Measurements from ENCODE around the gene MN1.

The MN1 gene

DNA sequence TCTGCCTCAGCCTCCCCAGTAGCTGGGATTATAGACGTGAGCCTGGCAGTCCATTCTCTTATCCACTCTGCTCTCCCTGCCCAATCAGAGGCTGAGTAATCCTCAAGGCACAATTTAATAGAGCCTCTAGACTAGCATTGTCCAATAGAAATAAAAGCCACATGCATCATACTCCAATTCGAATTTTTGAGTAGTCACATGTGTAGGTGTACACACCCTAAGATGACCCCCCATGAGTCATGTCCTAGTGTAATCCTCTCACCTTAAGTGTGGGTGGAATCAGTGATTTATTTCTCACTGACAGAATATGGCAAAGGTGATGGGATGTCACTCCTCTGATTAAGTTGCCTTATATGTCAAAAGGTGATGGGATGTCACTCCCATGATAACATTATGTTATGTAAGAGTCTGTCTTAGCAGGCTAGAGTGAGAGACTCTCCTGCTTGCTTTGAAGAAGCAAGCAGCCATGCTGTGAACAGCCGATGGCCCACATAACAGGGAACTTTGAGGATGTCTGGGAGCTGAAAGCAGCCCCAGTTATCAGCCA lies 61.3 kb downstream of the MN1 start:
- H3K4me3 Mint-ChIP-seq, result no peak overlapping the region
- H3K27me3 Mint-ChIP-seq (ENCODE audit: low read depth), result no peaks in the 10 kb centered on the region
- H3K27ac Mint-ChIP-seq, result no peak overlapping the region
- no peaks in the 10 kb centered on the region for H3K4me1 Mint-ChIP-seq (ENCODE audit: low read depth)
- H3K9me3 Mint-ChIP-seq, result no peaks in the 10 kb centered on the region
- H3K36me3 Mint-ChIP-seq (ENCODE audit: low read depth), result no peaks in the 10 kb centered on the region

DNA sequence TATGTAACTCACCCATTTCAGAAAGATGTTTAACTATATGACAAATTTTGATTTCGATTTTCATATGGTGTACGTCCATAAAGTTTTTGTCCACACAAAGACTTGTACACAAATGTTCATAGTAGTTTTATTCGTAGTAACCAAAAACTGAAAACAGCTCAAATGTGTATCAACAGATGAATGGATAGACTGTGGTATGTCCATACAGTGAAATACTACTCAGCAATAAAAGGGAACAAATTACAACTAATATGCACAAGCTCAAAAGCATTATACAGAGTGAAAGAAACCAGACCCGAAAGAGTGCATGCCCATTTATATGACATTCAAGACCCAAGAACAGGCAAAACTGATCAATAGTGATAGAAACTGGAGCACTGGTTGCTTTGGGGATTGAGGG lies 64.0 kb downstream of the MN1 start:
- Mint-ChIP-seq H3K27ac (no peak overlapping the region), H3K4me3 (no peak overlapping the region), H3K36me3 (ENCODE audit: low read depth) (no peaks in the 10 kb centered on the region), H3K4me1 (ENCODE audit: low read depth) (no peaks in the 10 kb centered on the region), H3K27me3 (ENCODE audit: low read depth) (no peaks in the 10 kb centered on the region), H3K9me3 (no peaks in the 10 kb centered on the region)

DNA sequence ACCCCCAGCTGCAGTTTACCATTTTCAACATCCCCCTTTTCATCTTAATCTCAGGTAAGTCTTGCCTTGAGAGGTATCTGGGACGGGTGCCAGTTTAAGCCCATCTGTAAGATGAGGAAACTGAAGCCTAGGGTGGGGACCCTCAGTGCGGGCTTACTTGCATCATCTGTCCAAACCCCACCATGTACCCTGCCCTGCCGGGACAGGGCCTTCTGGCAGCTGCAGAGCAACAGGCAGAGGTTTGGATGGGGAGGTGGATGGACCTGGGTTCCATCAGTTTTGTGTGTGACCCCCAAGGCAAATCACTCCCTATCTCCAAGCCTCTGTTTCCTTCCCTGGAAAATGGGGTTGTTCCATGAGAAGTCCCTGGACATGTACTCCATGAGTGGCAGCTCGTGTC lies 67.5 kb downstream of the MN1 start:
- H3K27me3 Mint-ChIP-seq (ENCODE audit: low read depth), result no peaks in the 10 kb centered on the region
- H3K4me3 Mint-ChIP-seq, result no peak overlapping the region
- no peaks in the 10 kb centered on the region for H3K36me3 Mint-ChIP-seq (ENCODE audit: low read depth)
- no peak overlapping the region for H3K27ac Mint-ChIP-seq
- no peaks in the 10 kb centered on the region for H3K9me3 Mint-ChIP-seq
- no peaks in the 10 kb centered on the region for H3K4me1 Mint-ChIP-seq (ENCODE audit: low read depth)

DNA sequence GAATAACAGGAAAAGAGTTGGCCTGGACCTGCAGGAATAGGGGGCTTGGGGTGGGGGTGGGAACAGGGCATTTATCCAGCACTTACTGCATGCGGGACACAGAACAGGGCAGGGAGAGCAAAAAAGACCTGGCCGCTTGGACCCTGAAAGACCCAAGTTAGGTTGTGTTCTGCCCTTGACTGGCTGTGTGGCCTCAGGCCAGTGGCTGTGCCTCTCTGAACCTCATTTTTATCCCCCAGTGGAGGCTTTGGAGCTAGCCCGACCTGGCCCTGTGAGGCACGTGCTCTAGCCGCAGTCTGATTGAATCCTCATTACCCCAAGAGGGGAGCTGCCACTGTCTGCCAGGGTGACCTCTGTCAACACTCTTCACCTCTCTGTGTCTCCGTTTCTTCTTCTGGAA lies 68.7 kb downstream of the MN1 start:
- Mint-ChIP-seq H3K27me3 (ENCODE audit: low read depth) (no peaks in the 10 kb centered on the region), H3K4me3 (no peak overlapping the region), H3K4me1 (ENCODE audit: low read depth) (no peaks in the 10 kb centered on the region), H3K9me3 (no peaks in the 10 kb centered on the region), H3K36me3 (ENCODE audit: low read depth) (no peaks in the 10 kb centered on the region), H3K27ac (no peak overlapping the region)

DNA sequence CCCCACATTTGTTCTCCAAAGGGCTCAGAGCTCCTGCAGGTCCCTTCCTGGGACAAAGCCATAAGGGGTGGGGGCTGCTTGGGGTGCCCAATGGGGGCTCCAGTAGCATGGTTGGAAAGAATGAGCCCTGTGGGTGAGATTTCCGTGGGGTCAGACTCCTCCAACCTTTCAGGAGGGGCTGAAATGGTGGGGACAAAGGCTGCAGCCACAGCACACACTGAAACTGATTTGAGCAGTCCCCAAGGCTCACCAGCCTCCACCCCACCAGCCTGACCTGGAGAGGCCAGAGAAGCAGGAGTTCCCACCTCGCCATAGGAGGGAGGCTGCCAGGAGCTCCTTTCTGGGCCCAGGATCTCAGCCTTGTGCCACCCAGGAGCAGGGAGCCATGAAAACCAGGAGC lies 69.2 kb downstream of the MN1 start:
- Mint-ChIP-seq H3K9me3 (no peaks in the 10 kb centered on the region), H3K27me3 (ENCODE audit: low read depth) (no peaks in the 10 kb centered on the region)

DNA sequence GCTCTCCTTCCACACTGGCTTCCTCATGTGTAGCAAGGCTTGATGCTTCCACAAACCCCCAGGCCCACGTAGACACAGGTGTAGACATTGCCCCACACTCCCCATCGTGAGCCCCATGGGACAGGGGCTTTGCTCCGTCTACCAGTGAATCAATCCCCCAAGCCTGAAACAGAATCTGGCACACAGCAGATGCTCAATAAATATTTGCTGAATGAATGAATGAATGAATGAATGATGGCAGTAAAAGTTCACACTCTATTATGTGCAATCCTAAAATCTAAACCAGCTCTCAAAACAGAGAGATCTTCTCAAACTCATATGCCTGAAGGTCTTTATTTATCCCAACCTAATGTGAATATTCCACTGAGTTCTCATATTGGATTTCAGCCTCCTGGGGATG lies 69.9 kb downstream of the MN1 start:
- Mint-ChIP-seq H3K27ac (no peak overlapping the region), H3K27me3 (ENCODE audit: low read depth) (no peaks in the 10 kb centered on the region), H3K4me1 (ENCODE audit: low read depth) (no peaks in the 10 kb centered on the region), H3K36me3 (ENCODE audit: low read depth) (no peaks in the 10 kb centered on the region), H3K4me3 (no peak overlapping the region), H3K9me3 (no peaks in the 10 kb centered on the region)

More for the DNA sequence above, 69.2 kb downstream of the MN1 start:
- H3K4me1 Mint-ChIP-seq (ENCODE audit: low read depth), result no peaks in the 10 kb centered on the region
- no peaks in the 10 kb centered on the region for H3K36me3 Mint-ChIP-seq (ENCODE audit: low read depth)
- no peak overlapping the region for H3K4me3 Mint-ChIP-seq
- no peak overlapping the region for H3K27ac Mint-ChIP-seq

DNA sequence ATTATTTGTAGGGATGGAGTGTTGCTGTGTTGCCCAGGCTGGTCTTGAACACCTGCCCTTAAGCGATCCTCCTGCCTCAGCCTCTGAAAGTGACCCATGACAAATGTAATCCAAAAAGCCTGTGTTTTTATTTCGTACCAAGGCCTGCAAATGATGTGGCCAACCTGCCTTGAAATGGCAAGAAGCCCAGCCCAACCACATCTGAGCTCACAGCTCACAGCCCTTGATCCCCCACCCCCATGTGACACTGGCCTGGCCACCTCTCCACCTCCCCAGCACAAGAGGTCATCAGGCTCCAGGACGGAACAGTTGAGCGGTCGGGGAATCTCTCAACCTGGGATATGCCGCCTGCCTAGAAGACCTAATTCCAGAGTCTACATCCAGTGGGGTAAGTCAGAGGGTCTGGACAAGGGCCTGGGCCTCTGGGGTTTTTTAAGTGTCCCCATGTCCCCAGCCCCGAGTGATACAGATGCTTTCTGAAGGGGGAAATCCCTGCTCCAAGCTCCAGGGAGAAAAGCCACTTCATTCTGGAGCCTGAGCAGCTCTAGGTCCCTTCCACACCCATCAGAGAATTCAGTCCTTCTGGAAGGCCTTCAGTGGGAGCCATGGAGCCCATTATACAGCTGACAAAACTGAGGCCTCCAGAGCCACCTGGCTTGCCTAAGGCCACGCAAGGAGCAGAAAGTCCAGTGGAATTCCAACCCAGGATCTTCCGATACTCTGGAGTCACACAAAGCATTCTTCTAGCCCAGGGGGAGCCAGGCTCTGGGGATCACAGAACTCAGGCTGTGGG lies 70.7 kb downstream of the MN1 start:
- Mint-ChIP-seq H3K4me1 (ENCODE audit: low read depth) (no peaks in the 10 kb centered on the region), H3K4me3 (no peak overlapping the region), H3K9me3 (no peaks in the 10 kb centered on the region), H3K27me3 (ENCODE audit: low read depth) (no peaks in the 10 kb centered on the region), H3K27ac (no peak overlapping the region), H3K36me3 (ENCODE audit: low read depth) (no peaks in the 10 kb centered on the region)

DNA sequence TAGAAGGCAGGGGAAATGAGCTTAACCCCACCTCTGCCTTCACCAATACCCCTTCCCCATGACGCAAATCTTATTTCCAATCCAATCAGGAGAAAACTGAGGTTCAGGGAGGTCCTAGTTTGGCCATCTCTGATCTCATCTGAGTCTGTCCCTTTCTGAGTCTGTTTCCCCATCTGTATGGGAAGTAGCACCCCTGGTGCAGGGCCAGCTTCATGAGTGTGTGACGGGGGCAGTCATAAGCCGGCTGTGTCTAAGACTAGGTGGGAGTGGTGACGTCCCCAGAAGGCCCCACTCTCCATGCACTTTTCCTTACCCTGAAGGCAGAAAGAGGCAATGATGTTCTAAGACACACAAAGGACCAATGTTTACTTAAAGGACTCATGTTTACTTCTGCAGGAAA lies 72.3 kb downstream of the MN1 start:
- no peaks in the 10 kb centered on the region for H3K27me3 Mint-ChIP-seq (ENCODE audit: low read depth)
- peaks cover 3% of the 10 kb centered on the region for H3K9me3 Mint-ChIP-seq
- H3K4me3 Mint-ChIP-seq, result no peak overlapping the region
- no peaks in the 10 kb centered on the region for H3K4me1 Mint-ChIP-seq (ENCODE audit: low read depth)
- no peaks in the 10 kb centered on the region for H3K36me3 Mint-ChIP-seq (ENCODE audit: low read depth)
- no peak overlapping the region for H3K27ac Mint-ChIP-seq

DNA sequence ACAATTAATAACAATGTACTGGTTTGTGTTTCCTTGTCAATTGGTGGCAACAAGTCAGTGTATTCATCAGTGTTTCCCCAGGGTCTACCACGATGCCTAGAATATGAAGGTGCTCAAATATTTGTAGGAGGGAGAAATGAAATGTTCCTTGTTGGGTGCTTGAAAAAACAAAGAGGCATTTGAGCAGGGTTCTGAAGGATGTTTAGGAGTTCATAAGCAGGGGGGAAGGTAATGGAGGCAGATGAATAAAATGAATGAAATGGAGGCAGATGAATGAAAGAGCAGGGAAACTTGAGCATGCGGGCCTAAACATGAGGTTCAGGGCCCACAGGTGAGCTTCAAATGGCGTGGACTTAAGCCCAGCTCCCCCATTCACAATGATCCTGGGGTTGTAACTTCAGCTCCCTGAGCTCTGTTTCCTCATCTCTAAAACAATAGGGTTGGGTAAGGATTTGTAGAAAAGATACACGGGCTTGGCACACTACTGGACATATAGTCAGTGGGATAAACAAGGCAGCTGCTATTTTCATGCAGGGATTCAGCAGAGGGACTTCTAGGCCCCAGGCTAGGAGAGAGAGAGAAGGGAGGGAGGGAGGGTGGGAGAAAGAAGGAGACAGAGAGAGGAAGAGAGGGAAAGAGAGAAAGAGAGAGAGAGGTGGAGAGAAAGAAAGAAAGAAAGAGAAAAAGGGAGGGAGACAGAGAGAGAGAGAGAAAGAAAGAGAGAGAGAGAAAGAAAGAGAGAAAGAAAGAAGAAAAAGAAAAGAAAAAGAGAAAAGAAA lies 73.7 kb downstream of the MN1 start:
- no peaks in the 10 kb centered on the region for H3K4me1 Mint-ChIP-seq (ENCODE audit: low read depth)
- peaks cover 3% of the 10 kb centered on the region for H3K9me3 Mint-ChIP-seq
- no peaks in the 10 kb centered on the region for H3K27me3 Mint-ChIP-seq (ENCODE audit: low read depth)
- H3K4me3 Mint-ChIP-seq, result no peak overlapping the region
- no peak overlapping the region for H3K27ac Mint-ChIP-seq
- no peaks in the 10 kb centered on the region for H3K36me3 Mint-ChIP-seq (ENCODE audit: low read depth)

DNA sequence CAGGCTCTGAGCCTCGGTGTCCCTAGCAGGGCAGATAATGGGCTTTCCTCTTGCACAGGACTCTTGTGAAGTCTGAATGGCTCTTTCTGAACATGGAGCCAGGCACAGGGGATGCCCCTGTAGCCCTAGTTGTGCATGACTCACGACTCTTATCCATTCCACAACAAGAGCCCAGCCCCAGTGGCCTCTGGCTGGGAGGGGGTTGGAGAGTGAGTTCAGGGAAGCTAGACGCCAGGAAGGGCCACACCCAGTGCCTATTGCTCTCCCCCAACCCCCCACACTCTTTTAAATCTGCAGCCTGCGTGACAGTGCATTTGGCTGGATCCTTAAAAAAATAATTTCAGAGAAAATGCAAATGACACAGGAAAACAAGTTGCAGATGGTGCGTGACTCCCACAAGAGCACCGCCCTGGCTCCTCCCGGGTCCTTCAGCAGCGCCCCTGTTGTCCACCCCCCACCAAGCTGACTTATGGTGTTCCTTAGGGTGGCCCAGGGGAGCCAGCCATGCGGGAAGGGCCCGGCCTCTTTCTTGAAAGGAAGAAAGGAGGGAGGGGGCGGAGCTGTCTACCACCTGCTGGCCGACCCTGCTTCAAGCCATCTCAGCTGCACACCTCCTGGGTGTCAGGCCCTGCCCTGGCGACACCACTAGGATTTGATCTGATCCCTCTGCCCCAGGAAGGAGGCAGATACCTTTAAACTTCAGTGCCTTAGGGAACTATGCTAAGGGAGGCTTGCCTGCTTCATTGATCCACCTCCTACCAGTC lies 74.7 kb downstream of the MN1 start:
- Mint-ChIP-seq H3K36me3 (ENCODE audit: low read depth) (no peaks in the 10 kb centered on the region), H3K9me3 (peaks cover 3% of the 10 kb centered on the region), H3K27me3 (ENCODE audit: low read depth) (no peaks in the 10 kb centered on the region), H3K4me3 (no peak overlapping the region), H3K27ac (no peak overlapping the region), H3K4me1 (ENCODE audit: low read depth) (no peaks in the 10 kb centered on the region)

DNA sequence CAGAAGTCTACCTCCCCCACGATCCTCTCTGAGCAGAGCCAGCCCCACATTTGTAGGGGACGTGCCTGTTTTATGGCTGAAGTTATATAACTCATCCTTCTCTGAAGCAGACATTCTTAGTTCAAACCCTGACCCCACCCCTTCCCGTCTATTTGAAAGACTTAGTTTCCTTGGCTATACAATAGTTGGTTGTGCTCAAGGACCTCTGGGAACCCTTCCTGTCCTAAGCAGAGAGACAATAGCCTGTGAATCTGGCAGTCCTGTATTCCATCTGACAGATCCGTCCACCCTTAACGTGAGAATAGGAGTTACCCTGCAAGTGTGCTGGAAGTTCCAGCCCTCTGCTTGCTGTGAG lies 75.2 kb downstream of the MN1 start:
- Mint-ChIP-seq H3K27me3 (ENCODE audit: low read depth) (no peaks in the 10 kb centered on the region), H3K4me3 (no peak overlapping the region), H3K4me1 (ENCODE audit: low read depth) (no peaks in the 10 kb centered on the region), H3K27ac (no peak overlapping the region), H3K36me3 (ENCODE audit: low read depth) (no peaks in the 10 kb centered on the region), H3K9me3 (peaks cover 3% of the 10 kb centered on the region)

DNA sequence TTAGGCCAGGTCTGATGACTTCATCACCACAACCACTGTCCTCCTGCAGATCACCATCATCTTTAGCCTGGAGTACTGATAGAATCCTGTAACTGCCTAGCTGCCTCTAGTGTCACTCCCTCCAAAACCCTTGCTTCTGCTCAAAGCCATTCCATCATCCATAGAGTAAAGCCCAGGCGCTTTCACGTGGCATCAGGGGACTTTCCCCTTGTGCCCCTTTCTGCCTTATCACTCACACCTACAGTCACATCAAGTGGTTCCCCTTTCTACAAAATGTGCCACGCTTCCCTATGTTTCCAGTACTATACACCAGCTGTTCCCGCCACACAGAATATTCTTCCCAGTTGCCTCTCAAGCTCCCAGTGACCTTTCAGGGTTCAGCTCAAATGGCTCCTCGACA lies 75.9 kb downstream of the MN1 start:
- Mint-ChIP-seq H3K36me3 (ENCODE audit: low read depth) (no peaks in the 10 kb centered on the region), H3K9me3 (peaks cover 3% of the 10 kb centered on the region), H3K27ac (no peak overlapping the region), H3K27me3 (ENCODE audit: low read depth) (no peaks in the 10 kb centered on the region), H3K4me1 (ENCODE audit: low read depth) (no peaks in the 10 kb centered on the region), H3K4me3 (no peak overlapping the region)

DNA sequence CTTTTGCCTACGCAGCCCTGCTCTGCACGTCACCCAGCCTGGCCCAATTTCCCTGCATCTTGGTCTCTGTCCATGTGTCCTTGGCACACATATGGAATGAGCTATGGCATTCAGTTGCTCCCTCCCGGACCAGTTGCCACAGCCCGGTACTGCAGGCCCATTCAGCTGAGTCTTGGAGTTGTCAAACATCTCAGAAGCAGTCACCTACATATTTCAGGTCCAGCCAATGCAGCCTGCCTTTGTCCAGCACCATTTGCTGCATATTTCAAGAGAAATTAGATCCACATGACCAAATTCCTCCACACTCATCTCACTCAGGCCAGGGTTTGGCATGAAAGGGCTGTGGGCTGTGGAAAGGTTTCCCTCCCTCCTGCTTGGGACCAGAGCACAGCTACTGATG lies 76.8 kb downstream of the MN1 start:
- Mint-ChIP-seq H3K4me3 (no peak overlapping the region), H3K36me3 (ENCODE audit: low read depth) (no peaks in the 10 kb centered on the region), H3K27ac (no peak overlapping the region), H3K9me3 (peaks cover 3% of the 10 kb centered on the region), H3K27me3 (ENCODE audit: low read depth) (no peaks in the 10 kb centered on the region), H3K4me1 (ENCODE audit: low read depth) (no peaks in the 10 kb centered on the region)

DNA sequence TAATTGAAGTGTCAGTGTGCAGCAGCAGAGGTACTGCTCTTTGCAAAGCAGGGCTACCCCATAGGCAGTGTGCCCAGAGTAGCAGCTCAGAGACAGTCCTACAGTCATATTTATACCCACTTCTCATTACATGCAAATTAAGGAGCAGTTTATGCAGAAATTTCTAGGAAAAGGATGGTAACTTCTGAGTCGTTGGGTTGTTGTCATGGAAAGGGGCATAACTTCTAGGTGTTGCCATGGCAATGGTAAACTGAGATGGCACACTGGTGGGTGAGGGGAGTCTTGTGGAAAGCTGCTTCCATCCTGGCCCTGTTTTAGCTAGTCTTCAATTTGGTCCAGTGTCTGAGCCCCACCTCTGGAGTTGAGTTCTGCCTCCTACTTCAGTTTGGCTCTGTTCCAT lies 77.4 kb downstream of the MN1 start:
- no peaks in the 10 kb centered on the region for H3K36me3 Mint-ChIP-seq (ENCODE audit: low read depth)
- H3K27me3 Mint-ChIP-seq (ENCODE audit: low read depth), result no peaks in the 10 kb centered on the region
- H3K27ac Mint-ChIP-seq, result no peak overlapping the region
- no peak overlapping the region for H3K4me3 Mint-ChIP-seq
- peaks cover 3% of the 10 kb centered on the region for H3K9me3 Mint-ChIP-seq
- no peaks in the 10 kb centered on the region for H3K4me1 Mint-ChIP-seq (ENCODE audit: low read depth)

DNA sequence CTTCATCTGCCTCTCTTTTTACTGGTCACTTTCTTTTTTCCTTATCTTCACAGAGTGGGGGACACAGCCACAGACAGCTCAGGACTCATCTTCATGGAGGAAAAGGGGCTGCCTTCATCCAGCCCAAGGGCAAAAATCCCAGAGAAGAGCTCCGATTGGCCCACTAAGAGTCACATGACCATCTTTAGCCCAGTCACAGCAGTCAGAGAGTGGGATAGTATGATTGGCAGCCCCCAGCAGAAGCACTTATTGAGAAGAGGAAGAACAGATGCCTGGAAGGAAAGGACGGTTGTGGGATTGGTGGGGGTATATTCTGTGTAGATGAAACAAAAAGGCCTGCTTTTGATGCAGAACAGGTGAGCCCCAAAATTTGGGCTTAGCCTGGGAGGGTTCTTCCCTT lies 77.8 kb downstream of the MN1 start:
- no peaks in the 10 kb centered on the region for H3K27me3 Mint-ChIP-seq (ENCODE audit: low read depth)
- H3K4me1 Mint-ChIP-seq (ENCODE audit: low read depth), result no peaks in the 10 kb centered on the region
- no peak overlapping the region for H3K27ac Mint-ChIP-seq
- H3K36me3 Mint-ChIP-seq (ENCODE audit: low read depth), result no peaks in the 10 kb centered on the region
- no peak overlapping the region for H3K4me3 Mint-ChIP-seq
- H3K9me3 Mint-ChIP-seq, result peaks cover 3% of the 10 kb centered on the region
